Kidney tubule cell (primary cell): ENCODE data around the gene EMD.
"Not testable (repeated sequence)": the region's sequence is repeated elsewhere in the genome, so short reads cannot be mapped to it uniquely, and the experiment has no call there.

ENCODE experiments used
- DNase-seq: peaks from one replicate; pipeline ENCODE4 v3.0.0-alpha.2; 2018; ENCODE audit warnings: low spot score

Gene EMD

GRCh38 chrX:154371017-154371788 lies 7.9 kb upstream of the EMD start:
- peak; percentile 94 for DNase-seq

DNA sequence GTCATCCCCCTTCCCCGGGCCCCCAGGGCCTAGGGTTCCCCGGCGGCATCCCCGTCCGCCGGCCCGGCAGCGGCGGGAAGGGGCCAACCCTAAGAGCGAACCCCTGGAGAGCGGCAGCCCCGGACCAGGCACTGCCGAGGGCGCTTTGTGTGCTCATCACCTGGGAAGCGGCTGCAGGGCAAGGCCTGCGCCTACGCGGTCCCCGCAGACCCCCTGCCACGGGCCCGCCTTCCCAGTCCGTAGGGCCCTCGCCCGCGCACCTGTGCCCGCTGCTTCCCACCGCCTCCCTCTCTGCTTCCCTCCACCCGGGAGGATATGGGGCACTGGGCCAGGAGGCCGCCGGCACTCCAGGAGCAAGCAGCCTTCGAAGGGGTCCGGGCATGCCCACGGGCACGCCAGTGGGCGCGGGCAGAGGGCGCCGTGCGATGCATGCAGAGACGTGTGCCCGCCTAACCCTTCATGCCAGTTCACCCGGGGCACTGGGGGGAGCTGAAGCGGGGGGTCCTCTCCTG lies 7.2 kb upstream of the EMD start:
- peak; percentile 30 for DNase-seq

- peak; percentile 93 for DNase-seq
These were observed 6.5 kb upstream of the EMD start for GRCh38 chrX:154372612-154373022.

- DNase-seq, result peak; percentile 85
These were observed 5.5 kb upstream of the EMD start for GRCh38 chrX:154373340-154374306.

DNA sequence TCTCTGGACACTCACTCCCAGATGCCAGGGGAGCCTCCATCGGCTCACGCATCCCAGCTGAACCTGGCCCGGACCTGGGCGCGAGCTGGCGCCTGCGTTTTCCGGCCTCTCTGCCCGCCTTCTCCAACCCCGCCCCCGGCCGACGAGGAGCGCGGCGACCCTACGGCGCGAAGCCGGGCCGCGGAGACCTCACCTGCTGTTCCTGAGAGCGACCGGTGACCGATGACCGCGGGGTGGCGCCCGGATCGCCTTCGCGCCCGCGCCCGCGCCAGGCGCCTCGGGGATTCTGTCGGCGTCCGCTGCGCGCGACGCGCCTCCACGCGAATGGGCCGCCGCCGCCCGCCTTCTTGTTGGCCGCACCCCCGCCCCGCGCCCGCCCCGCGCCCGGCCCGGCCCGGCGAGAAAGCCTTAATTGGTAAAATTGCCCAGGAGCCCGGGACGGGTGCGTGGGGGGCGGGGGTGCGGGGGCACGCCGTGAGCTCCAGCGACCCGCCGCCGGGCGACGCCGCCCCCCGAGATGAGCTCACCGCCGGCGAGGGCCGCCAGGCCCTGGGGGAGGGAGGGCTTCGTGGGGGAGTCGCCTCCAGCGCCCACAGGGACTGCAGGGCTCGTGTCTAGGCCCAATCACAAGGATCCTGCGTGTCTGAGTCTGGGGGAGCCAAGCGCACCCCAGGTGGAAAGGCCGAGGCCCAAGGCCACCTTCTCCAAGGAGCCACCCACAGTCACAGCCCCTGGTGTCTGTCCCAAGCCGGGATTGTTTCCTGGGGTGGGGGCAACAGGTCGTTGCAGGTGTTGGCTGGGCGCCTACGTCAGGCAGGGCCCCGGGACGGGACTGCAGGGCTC lies 4.6 kb upstream of the EMD start, which contains the start of gene FLNA:
Gene FLNA, minus strand, starts transcription at position 322 of the 843 bp plus-strand sequence. CDS start 3,389 bp downstream, outside the sequence.
- DNase-seq, result peak; percentile 62

GRCh38 chrX:154375156-154375504 lies 4.0 kb upstream of the EMD start:
- no peak for DNase-seq

GRCh38 chrX:154376774-154377173 lies 2.3 kb upstream of the EMD start:
- no peak for DNase-seq

GRCh38 chrX:154378059-154378798 lies 866 bp upstream of the EMD start:
- DNase-seq, result peak; percentile 52

DNA sequence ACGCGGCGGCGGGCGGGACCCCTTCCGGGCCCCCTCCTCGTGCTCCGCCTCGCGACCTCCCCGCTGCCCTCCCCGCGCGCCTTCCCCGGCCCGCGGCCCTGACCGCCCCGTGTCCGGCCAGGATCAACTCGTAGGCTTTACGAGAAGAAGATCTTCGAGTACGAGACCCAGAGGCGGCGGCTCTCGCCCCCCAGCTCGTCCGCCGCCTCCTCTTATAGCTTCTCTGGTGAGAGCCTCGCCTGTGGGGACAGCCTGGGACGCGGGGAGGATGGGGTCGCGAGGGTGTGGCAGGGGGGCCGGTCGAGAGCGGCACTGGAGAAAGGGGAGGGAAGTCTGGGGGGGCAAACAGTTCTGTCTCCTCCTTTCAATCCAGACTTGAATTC lies 465 bp downstream of the EMD start:
- DNase-seq, result no peak

DNA sequence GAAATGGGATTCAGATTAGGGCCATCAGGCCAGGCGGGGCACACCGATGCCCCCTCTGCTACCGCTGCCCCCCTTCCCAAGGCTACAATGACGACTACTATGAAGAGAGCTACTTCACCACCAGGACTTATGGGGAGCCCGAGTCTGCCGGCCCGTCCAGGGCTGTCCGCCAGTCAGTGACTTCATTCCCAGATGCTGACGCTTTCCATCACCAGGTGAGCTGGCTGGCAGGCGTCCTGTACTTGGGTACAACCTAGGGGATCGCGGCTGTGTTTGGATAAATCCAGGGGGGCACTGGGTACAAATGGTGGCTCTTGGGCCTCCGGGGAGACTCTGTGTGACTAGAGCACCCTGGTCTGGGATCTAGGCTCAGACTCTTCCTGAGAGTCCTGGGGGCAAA lies 1.1 kb downstream of the EMD start:
- DNase-seq, result no peak

DNA sequence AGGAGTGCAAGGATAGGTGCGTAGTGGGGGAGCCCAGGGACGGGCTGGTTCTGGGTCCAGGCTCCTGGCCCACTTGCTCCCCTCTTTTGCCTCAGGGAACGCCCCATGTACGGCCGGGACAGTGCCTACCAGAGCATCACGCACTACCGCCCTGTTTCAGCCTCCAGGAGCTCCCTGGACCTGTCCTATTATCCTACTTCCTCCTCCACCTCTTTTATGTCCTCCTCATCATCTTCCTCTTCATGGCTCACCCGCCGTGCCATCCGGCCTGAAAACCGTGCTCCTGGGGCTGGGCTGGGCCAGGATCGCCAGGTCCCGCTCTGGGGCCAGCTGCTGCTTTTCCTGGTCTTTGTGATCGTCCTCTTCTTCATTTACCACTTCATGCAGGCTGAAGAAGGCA lies 1.7 kb downstream of the EMD start:
- no peak for DNase-seq

DNA sequence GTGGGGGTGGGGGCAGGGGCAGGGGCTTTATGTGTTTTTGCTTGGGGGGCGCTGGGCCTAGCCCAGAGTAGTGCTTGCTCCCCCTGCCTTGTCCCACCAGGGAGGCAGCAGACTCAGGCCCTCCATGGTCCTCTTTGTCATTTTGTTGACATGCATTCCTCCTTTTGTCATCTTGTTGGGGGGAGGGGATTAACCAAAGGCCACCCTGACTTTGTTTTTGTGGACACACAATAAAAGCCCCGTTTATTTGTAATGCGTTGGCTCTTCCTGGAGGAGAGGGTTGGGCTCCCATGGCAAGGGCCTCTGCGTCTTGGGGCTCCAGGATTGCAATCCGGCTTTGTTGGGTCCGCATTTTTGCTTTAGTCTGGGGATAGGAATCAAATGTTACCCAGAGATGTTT lies 2.2 kb downstream of the EMD start:
- DNase-seq, result no peak

DNA sequence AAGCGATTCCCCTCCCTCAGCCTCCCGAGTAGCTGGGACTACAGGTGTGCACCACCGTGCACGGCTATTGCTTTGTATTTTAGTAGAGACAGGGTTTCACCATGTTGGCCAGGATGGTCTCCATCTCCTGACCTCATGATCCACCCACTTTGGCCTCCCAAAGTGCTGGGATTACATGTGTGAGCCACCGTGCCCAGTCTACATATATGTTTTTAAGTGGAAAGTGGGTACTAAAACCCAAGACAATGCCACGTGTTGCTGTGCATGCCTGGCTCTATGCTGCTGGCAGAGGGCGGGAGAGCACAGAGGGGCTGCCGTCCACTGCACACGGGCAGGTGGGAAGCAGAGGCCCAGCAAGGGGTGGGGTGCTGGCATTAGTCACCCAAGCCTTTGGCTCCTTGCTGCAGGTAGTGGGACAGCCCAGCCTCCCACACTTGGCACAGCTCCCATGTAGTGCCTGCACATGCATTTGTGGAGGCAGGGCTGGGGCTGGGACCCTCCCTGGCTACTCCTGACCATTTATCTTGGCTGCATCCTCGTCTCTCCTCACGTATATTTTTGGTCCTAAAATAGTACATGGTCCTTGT lies 3.5 kb downstream of the EMD start:
- DNase-seq, result peak; percentile 41

- DNase-seq, result no peak
These were observed 4.5 kb downstream of the EMD start for GRCh38 chrX:154383359-154384283.

DNA sequence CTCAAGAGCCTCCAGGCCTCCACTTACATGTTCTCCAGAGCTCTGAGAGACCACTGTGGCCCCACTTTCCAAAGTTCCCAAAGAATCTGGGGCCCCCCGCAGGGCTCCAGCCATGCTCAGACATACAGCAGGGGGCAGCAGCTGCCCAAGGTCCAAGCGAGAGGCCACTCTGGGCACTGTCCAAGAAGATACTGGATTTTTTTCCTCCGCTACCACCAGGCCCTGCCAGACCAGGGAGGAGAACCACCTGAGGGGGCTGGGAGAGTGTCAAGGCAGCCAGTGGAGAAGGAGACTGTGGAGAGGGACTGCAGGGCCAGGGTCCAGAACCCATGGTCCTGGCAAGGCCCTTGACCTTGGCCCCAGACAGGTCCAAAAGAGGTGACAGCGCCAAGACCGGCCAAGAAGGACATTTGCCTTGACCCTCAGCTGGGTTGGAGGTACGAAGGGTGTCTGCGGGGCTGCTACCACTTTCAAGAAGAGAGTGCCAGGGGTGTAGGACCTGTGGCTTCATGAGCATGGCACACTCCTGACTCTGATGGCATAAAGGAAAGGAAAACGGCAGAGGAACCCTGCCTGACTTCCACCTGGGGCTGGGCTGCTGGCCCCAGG lies 5.3 kb downstream of the EMD start:
- DNase-seq, result no peak

DNA sequence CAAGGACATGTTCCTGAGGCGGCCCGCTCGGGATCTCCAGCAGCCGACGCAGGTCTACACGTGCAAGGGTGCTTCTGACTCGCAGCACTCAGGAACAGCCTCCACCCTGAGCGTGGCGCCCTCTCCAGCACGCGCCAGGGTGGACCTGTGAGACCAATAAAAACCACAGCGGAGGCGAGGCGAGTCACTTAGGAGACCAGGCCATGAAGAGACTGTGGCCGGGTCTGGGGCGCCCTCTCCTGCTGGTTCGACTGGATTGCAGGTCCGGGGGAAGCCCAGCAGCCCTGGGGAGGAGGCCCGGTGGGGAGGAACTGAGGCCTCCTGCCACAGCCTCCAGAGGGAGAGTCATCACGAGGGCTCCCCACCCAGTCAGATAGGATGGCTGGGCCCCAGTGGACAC lies 9.0 kb downstream of the EMD start:
- DNase-seq, result not testable (repeated sequence)

- DNase-seq, result not testable (repeated sequence)
These were observed 9.6 kb downstream of the EMD start for GRCh38 chrX:154388649-154389048.

DNA sequence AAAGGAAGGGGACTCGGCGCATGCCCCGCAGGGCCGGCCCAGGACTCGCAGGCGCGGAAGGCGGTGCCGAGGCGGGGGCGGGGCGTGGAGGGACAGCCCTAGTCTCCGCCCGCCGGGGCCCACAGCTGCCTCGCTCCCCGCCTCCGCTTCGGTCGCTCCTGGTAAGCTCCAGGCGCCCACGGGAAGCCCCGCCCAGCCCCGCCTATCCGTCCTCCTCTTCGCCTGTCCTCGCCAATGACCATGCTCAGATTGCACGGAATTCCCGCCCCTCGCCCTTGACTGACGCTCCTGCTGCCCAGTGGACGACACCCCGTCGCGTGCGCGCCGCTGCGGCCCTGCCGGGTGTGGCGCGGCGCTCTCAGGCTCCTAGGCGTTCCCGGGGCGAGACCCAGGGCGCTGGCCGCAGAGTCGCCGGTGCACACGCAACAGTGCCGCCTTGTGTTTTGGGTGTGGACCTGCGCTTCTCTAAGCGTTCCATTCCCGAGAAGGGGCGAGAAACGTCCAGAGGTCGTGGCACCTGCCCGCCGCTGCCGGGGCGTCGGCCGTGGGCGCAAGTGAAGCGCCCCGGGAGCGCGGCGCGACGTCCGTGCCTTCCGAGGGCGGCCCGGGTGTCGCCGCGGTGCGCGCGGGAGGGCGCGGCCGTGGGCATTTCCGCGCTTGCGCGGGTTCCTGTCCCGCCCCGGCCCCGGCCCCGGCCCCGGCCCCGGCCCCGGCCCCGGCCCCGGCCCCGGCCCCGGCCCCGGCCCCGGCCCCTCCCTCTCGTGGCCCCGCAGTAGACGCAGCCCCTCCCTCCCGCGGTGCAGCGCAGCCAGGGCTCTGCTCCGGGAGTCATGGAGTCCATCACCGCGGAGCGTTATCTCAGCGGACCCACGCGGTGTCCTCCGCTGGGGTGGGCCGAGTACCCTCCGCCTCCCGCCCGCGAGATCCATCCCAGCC lies 11.0 kb downstream of the EMD start:
- not testable (repeated sequence) for DNase-seq
